Esophagus muscularis mucosa (tissue), 4 donors: ENCODE data around the gene APOBEC2. TPM values are rescaled to one million over a fixed set of nuclear protein-coding genes. Genes with fewer than 3 reads are reported as not detected.
A peak's percentile ranks its signal among the peaks of the same experiment; 100 is the strongest.

Experiments used
- DNase-seq: peaks from one replicate; pipeline ENCODE4 v3.0.0-alpha.2; 2017; ENCODE audit errors: extremely low spot score
- H3K27ac ChIP-seq, 4 donors: fragments of 200-600 bp; sonication (generic); replicated peaks in 1 of 4; 1 replicate in 3 of 4; 2 replicates in 1 of 4; pipeline ENCODE4 v1.5.1; 2016 to 2019; ENCODE audit warnings: mild to moderate bottlenecking in 1 of 4
- H3K27me3 ChIP-seq, 4 donors: fragments of 200-600 bp; sonication (generic); one replicate each; pipeline versions ENCODE4 v1.5.1 to v1.6.0; 2016 to 2019
- H3K36me3 ChIP-seq, 4 donors: fragments of 200-600 bp; sonication (generic); one replicate each; pipeline ENCODE4 v1.5.1; 2016 to 2019
- H3K4me1 ChIP-seq, 4 donors: fragments of 200-600 bp; sonication (generic); one replicate each; pipeline ENCODE4 v1.5.1; 2016 to 2019
- H3K4me3 ChIP-seq, 4 donors: fragments of 200-600 bp; sonication (generic); 1 replicate in 2 of 4; 2 replicates in 2 of 4; pipeline ENCODE4 v1.5.1; 2016 to 2019; ENCODE audit warnings: mild to moderate bottlenecking in 4 of 4, moderate library complexity in 1 of 4
- H3K9me3 ChIP-seq, 4 donors: fragments of 200-600 bp; sonication (generic); 1 replicate in 3 of 4; 2 replicates in 1 of 4; pipeline ENCODE4 v1.5.1; 2016 to 2019
- CTCF ChIP-seq, 3 experiments: fragments of 200-600 bp in 2 of 3; fragments of 450-650 bp in 1 of 3; sonication (generic) in 2 of 3; IDR thresholded peaks; one replicate each; pipeline ENCODE4 v1.5.1; 2017 to 2019; ENCODE audit warnings: antibody characterized with exemption in 3 of 3, mild to moderate bottlenecking in 2 of 3, moderate library complexity in 1 of 3
- EP300 ChIP-seq: sonication (generic); formaldehyde crosslinking; IDR thresholded peaks from one replicate; pipeline ENCODE4 v1.6.1; 2017; ENCODE audit warnings: antibody characterized with exemption
- POLR2A ChIP-seq: fragments of 450-650 bp; IDR thresholded peaks from one replicate; pipeline ENCODE4 v1.6.1; 2017; ENCODE audit warnings: antibody characterized with exemption, moderate library complexity, mild to moderate bottlenecking, low read depth
- POLR2AphosphoS5 ChIP-seq, 2 donors: sonication (generic); formaldehyde crosslinking; IDR thresholded peaks; one replicate each; pipeline ENCODE4 v1.6.1; 2017; ENCODE audit warnings: antibody characterized with exemption in 2 of 2
- WGBS: methylation state at CpG from one replicate; pipeline ENCODE4 v1.1.5; 2018; 5-methylcytosine and 5-hydroxymethylcytosine counted together
- intact Hi-C: fragments of 100-400 bp; cut with DNase I; formaldehyde crosslinking; loops from one replicate; pipeline ENCODE4 v1.15.1; 2023
- total RNA-seq, 4 donors: library from RNA; depleted of rRNA; stranded (reverse); fragments of >200 nt; gene quantifications; one replicate each; pipeline versions ENCODE4 v1.1.0 to v1.2.1, GENCODE V29; 2016

APOBEC2 gene
- total RNA-seq, 4 donors from 2014 or later, result 0.50 to 1.0 (median 0.97) TPM; not detected in 1

- H3K36me3 ChIP-seq, result no peaks in the 10 kb centered on the region
- no peak overlapping the region for H3K4me3 ChIP-seq
- H3K27me3 ChIP-seq, result no peaks in the 10 kb centered on the region
- no peaks in the 10 kb centered on the region for H3K9me3 ChIP-seq
- intact Hi-C loops, result loop anchor here (10.0 kb wide), 2 partner anchors 1037 to 1677 kb away; no protein-coding TSS in a partner anchor
- no peak for DNase-seq
- TF ChIP-seq POLR2AphosphoS5 (IDR thresholded peaks at IDR 0.05) (no peak), POLR2A (no peak), CTCF (IDR thresholded peaks at IDR 0.05) (no peak), EP300 (no peak)
- H3K27ac ChIP-seq, result no peak overlapping the region
- H3K4me1 ChIP-seq, result peaks cover 2 to 6% (median 3%) of the 10 kb centered on the region in 4 donors
These were observed 30.7 kb upstream of the APOBEC2 start for GRCh38 chr6:41022294-41022693.

- Histone ChIP-seq H3K27me3 (no peaks in the 10 kb centered on the region), H3K4me3 (no peak overlapping the region), H3K4me1 (peaks cover 7 to 13% (median 11%) of the 10 kb centered on the region in 4 donors), H3K27ac (no peak overlapping the region), H3K36me3 (no peaks in the 10 kb centered on the region), H3K9me3 (no peaks in the 10 kb centered on the region)
- 90% methylated on average over 3 of the region's 3 CpGs for WGBS
- intact Hi-C loops, result loop anchor here (10.0 kb wide), 2 partner anchors 1038 to 1678 kb away; no protein-coding TSS in a partner anchor
- TF ChIP-seq POLR2A, result no peak
- DNase-seq, result no peak
These were observed 29.9 kb upstream of the APOBEC2 start for GRCh38 chr6:41023114-41023513.

GRCh38 chr6:41025966-41026530 lies 27.0 kb upstream of the APOBEC2 start:
- no peak for DNase-seq
- Histone ChIP-seq H3K4me3 (no peak overlapping the region), H3K4me1 (peaks cover 12 to 23% (median 20%) of the 10 kb centered on the region in 4 donors), H3K36me3 (no peaks in the 10 kb centered on the region), H3K27me3 (no peaks in the 10 kb centered on the region), H3K27ac (no peak overlapping the region), H3K9me3 (no peaks in the 10 kb centered on the region)
- whole genome bisulfite sequencing, result 72% methylated on average over 3 of the region's 3 CpGs
- intact Hi-C loops, result loop anchor here (5.0 to 10.0 kb wide), 3 partner anchors 41 to 1681 kb away; no protein-coding TSS in a partner anchor
- TF ChIP-seq CTCF (IDR thresholded peaks at IDR 0.05) (no peak), EP300 (no peak), POLR2AphosphoS5 (IDR thresholded peaks at IDR 0.05) (no peak), POLR2A (no peak)

GRCh38 chr6:41027241-41027640 lies 25.8 kb upstream of the APOBEC2 start:
- Histone ChIP-seq H3K9me3 (no peaks in the 10 kb centered on the region), H3K4me3 (peak overlapping the region; percentile 59 to 62 (median 60)), H3K4me1 (peaks cover 12 to 23% (median 20%) of the 10 kb centered on the region in 4 donors), H3K27ac (peak overlapping the region in 2 of 4 donors; percentile 78 to 79), H3K27me3 (no peaks in the 10 kb centered on the region), H3K36me3 (no peaks in the 10 kb centered on the region)
- DNase-seq, result no peak
- 54% methylated on average over 4 of the region's 4 CpGs for WGBS
- no peak for TF ChIP-seq EP300
- TF ChIP-seq POLR2AphosphoS5 (IDR thresholded peaks at IDR 0.05), result no peak
- TF ChIP-seq POLR2A, result no peak
- TF ChIP-seq CTCF (IDR thresholded peaks at IDR 0.05), result no peak
- intact Hi-C loops, result loop anchor here (5.0 to 10.0 kb wide), 3 partner anchors 40 to 1682 kb away; no protein-coding TSS in a partner anchor

GRCh38 chr6:41027799-41028560 lies 25.0 kb upstream of the APOBEC2 start:
- Histone ChIP-seq H3K4me1 (peaks cover 12 to 23% (median 19%) of the 10 kb centered on the region in 4 donors), H3K4me3 (peak overlapping the region; percentile 59 to 62 (median 60)), H3K9me3 (no peaks in the 10 kb centered on the region), H3K27me3 (no peaks in the 10 kb centered on the region), H3K27ac (peak overlapping the region; percentile 46 to 79 (median 71)), H3K36me3 (no peaks in the 10 kb centered on the region)
- peak; percentile 94 for DNase-seq
- intact Hi-C loops, result loop anchor here (5.0 to 10.0 kb wide), 3 partner anchors 39 to 1683 kb away; no protein-coding TSS in a partner anchor
- WGBS, result 17% methylated on average over 14 of the region's 45 CpGs
- TF ChIP-seq POLR2A (no peak), EP300 (no peak), POLR2AphosphoS5 (IDR thresholded peaks at IDR 0.05) (peak in 1 of 2 donors; percentile 69), CTCF (IDR thresholded peaks at IDR 0.05) (peak; percentile 97 to 100 (median 99))
